HEK293 (cell line): Measurements from ENCODE around the gene PHACTR1.

Source experiments
- CTCF ChIA-PET: fragments of 350-600 bp; formaldehyde crosslinking; extraction: SDS; loops from one replicate; lab custom pipeline; 2021; ENCODE audit warnings: antibody characterized with exemption; lab: Yijun Ruan, JAX
- POLR2A ChIA-PET: fragments of 300-600 bp; formaldehyde crosslinking; extraction: SDS; loops from one replicate; lab custom pipeline; 2020; ENCODE audit warnings: antibody characterized with exemption, inconsistent platforms; lab: Yijun Ruan, JAX
- H3K27ac ChIP-seq: fragments of 200-500 bp; sonication (Bioruptor generic); 2 replicates; pipeline ENCODE4 v1.5.1; 2014; ENCODE audit warnings: low read depth, low read length, control low read depth, inconsistent platforms; ENCODE audit errors: extremely low read depth
- H3K36me3 ChIP-seq, 2 experiments: fragments of 200-500 bp in 1 of 2; sonication (Bioruptor generic) in 1 of 2; 1 replicate in 1 of 2; 2 replicates in 1 of 2; pipeline ENCODE4 v1.5.1; 2014 to 2017; ENCODE audit warnings: inconsistent platforms in 2 of 2, low read length in 2 of 2; ENCODE audit not compliant: control insufficient read depth in 2 of 2, insufficient read depth in 1 of 2
- H3K4me1 ChIP-seq: fragments of 200-500 bp; sonication (Bioruptor generic); 2 replicates; pipeline ENCODE4 v1.5.1; 2014; ENCODE audit warnings: mild to moderate bottlenecking, low read length, inconsistent platforms; ENCODE audit not compliant: control insufficient read depth, insufficient read depth
- H3K4me3 ChIP-seq: 2 replicates; pipeline ENCODE4 v1.5.1; 2011; ENCODE audit warnings: low read depth, mild to moderate bottlenecking, control low read depth, low read length, moderate library complexity
- H3K9me3 ChIP-seq: fragments of 200-500 bp; sonication (Bioruptor generic); 2 replicates; pipeline ENCODE4 v1.5.1; 2014; ENCODE audit warnings: low read depth, low read length, inconsistent platforms; ENCODE audit not compliant: control insufficient read depth, insufficient read depth
- ATF2 ChIP-seq: fragments of 450-650 bp; formaldehyde crosslinking; IDR thresholded peaks from 2 replicates; pipeline ENCODE4 v1.5.1; 2016; ENCODE audit warnings: missing biosample characterization, missing genetic modification characterization, low read depth
- KLF9 ChIP-seq: fragments of 450-650 bp; formaldehyde crosslinking; IDR thresholded peaks from 2 replicates; pipeline ENCODE4 v1.5.1; 2016; ENCODE audit warnings: missing biosample characterization, missing genetic modification characterization, low read depth
- MEIS1 ChIP-seq: sonication (generic); formaldehyde crosslinking; IDR thresholded peaks from 2 replicates; pipeline ENCODE4 v1.8.1; 2022; ENCODE audit warnings: missing genetic modification reagents, mild to moderate bottlenecking, borderline replicate concordance
- MZF1 ChIP-seq: fragments of 450-650 bp; formaldehyde crosslinking; IDR thresholded peaks from 2 replicates; pipeline ENCODE4 v1.5.1; 2017; ENCODE audit warnings: missing biosample characterization, missing genetic modification characterization, borderline replicate concordance
- PRDM1 ChIP-seq: fragments of 450-650 bp; formaldehyde crosslinking; IDR thresholded peaks from 2 replicates; pipeline ENCODE4; 2016; ENCODE audit warnings: missing biosample characterization, missing genetic modification characterization
- PRDM4 ChIP-seq: fragments of 450-650 bp; formaldehyde crosslinking; IDR thresholded peaks from 2 replicates; pipeline ENCODE4 v1.5.1; 2017; ENCODE audit warnings: missing biosample characterization, missing genetic modification characterization
- SCRT1 ChIP-seq: fragments of 450-650 bp; formaldehyde crosslinking; IDR thresholded peaks from 2 replicates; pipeline ENCODE4 v1.5.1; 2016; ENCODE audit warnings: missing biosample characterization, missing genetic modification characterization, borderline replicate concordance
- TRIM28 ChIP-seq: IDR thresholded peaks from 2 replicates; pipeline ENCODE4 v1.6.1; 2011; ENCODE audit warnings: low read length, control low read depth, borderline replicate concordance
- ZNF133 ChIP-seq: fragments of 450-650 bp; formaldehyde crosslinking; IDR thresholded peaks from 2 replicates; pipeline ENCODE4 v1.5.1; 2016; ENCODE audit warnings: missing biosample characterization, missing genetic modification characterization
- ZNF174 ChIP-seq: fragments of 450-650 bp; formaldehyde crosslinking; IDR thresholded peaks from 2 replicates; pipeline ENCODE4 v1.5.0; 2017; ENCODE audit warnings: missing biosample characterization, mild to moderate bottlenecking, missing genetic modification characterization
- ZNF266 ChIP-seq: fragments of 450-650 bp; formaldehyde crosslinking; IDR thresholded peaks from 2 replicates; pipeline ENCODE4 v1.5.1; 2016; ENCODE audit warnings: missing biosample characterization, missing genetic modification characterization, low read depth
- ZNF514 ChIP-seq: fragments of 450-650 bp; formaldehyde crosslinking; IDR thresholded peaks from 2 replicates; pipeline ENCODE4 v1.5.1; 2016; ENCODE audit warnings: missing biosample characterization, missing genetic modification characterization
- ZNF704 ChIP-seq: fragments of 450-650 bp; formaldehyde crosslinking; IDR thresholded peaks from 2 replicates; pipeline ENCODE4 v1.5.1; 2016; ENCODE audit warnings: missing biosample characterization, missing genetic modification characterization
- ZSCAN23 ChIP-seq: fragments of 450-650 bp; formaldehyde crosslinking; IDR thresholded peaks from 2 replicates; pipeline ENCODE4 v1.5.1; 2016; ENCODE audit warnings: missing biosample characterization, missing genetic modification characterization
- ZSCAN4 ChIP-seq: fragments of 450-650 bp; formaldehyde crosslinking; IDR thresholded peaks from 2 replicates; pipeline ENCODE4 v1.5.1; 2017; ENCODE audit warnings: missing biosample characterization, missing genetic modification characterization
- TF ChIP-seq, protein P1 (sequence below): sonication (generic); formaldehyde crosslinking; IDR thresholded peaks from 2 replicates; pipeline ENCODE4 v1.8.1; 2022; ENCODE audit warnings: mild to moderate bottlenecking, moderate library complexity, missing genetic modification reagents
- TF ChIP-seq, protein P2 (sequence below): fragments of 450-650 bp; formaldehyde crosslinking; optimal IDR thresholded peaks from 2 replicates; pipeline ENCODE3; 2016; ENCODE audit warnings: missing biosample characterization, mild to moderate bottlenecking, missing genetic modification characterization

The PHACTR1 gene

DNA sequence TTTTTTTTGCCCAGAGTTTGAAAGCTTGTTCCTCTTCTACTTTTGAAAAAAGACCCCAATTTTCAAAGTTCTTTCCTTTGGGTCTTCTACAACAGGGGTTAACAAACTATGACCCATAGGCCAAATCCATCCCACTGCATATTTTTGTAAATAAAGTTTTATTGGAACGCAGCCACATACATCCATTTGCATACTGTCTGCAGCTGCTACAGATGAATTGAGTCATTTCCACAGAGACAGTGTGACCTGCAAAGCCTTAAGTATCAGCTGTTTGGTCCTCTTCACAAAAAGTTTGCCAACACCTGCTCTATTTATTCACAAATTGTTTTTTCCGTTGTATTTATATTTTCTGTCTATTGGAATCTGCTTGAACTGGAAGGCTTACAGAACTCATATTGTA lies 422.6 kb downstream of the PHACTR1 start (continued):
- TF ChIP-seq MEIS1 (CRISPR knock-in tag) = no peak
- TF ChIP-seq SCRT1 (tag by site-specific recombination) = no peak
- no peak for TF ChIP-seq ZNF514 (tag by site-specific recombination)
- TF ChIP-seq, protein P1, sequence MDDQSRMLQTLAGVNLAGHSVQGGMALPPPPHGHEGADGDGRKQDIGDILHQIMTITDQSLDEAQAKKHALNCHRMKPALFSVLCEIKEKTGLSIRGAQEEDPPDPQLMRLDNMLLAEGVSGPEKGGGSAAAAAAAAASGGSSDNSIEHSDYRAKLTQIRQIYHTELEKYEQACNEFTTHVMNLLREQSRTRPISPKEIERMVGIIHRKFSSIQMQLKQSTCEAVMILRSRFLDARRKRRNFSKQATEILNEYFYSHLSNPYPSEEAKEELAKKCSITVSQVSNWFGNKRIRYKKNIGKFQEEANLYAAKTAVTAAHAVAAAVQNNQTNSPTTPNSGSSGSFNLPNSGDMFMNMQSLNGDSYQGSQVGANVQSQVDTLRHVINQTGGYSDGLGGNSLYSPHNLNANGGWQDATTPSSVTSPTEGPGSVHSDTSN (CRISPR knock-in tag) = no peak
- TF ChIP-seq ZSCAN23 (tag by site-specific recombination) = no peak
- TF ChIP-seq ZNF704 (tag by site-specific recombination) = no peak
- TF ChIP-seq TRIM28 = no peak
- TF ChIP-seq ATF2 = no peak

DNA sequence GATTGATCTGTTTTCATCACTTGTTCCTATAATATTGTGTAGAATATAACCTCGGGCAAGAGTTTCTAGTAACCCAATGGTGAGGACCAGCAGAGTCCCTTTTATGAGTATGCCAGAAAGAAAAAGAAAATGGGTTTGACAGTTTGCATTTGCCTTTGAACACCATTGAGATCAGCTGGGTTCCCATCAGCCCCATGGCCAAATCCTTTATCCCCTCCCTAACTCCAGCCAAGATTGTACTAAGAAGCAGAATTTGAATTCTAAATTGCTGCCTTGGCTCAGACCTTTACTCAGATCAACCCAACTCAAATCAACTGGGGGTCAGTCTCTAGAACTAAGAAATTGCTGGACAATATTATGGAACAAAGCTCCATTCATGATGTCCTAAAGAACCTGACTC lies 424.4 kb downstream of the PHACTR1 start:
- Histone ChIP-seq H3K36me3 (no peaks in the 10 kb centered on the region), H3K9me3 (no peaks in the 10 kb centered on the region), H3K4me1 (no peaks in the 10 kb centered on the region), H3K27ac (no peak overlapping the region)
- POLR2A ChIA-PET = no interaction called here
- TF ChIP-seq ZNF133 (tag by site-specific recombination) = no peak
- TF ChIP-seq, protein P2, sequence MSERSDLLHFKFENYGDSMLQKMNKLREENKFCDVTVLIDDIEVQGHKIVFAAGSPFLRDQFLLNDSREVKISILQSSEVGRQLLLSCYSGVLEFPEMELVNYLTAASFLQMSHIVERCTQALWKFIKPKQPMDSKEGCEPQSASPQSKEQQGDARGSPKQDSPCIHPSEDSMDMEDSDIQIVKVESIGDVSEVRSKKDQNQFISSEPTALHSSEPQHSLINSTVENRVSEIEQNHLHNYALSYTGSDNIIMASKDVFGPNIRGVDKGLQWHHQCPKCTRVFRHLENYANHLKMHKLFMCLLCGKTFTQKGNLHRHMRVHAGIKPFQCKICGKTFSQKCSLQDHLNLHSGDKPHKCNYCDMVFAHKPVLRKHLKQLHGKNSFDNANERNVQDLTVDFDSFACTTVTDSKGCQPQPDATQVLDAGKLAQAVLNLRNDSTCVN (tag by site-specific recombination) = no peak
- no peak for TF ChIP-seq KLF9 (tag by site-specific recombination)
- TF ChIP-seq MZF1 (tag by site-specific recombination) = no peak
- TF ChIP-seq PRDM4 = peak; percentile 21; the same call in 1 of the 2 replicates
- no peak for TF ChIP-seq ZSCAN4 (tag by site-specific recombination)
- no peak for TF ChIP-seq PRDM1
- TF ChIP-seq ZNF174 (tag by site-specific recombination) = no peak
- no peak for TF ChIP-seq ZNF266 (tag by site-specific recombination)
- TF ChIP-seq, all 188 proteins: peak for 1
- H3K4me3 ChIP-seq = no peak overlapping the region
- CTCF ChIA-PET = interaction anchor here (0.6 kb wide), 1 partner anchor 101 kb away, joined by 3 read pairs; no protein-coding TSS in a partner anchor
